ENCODE data around the gene NSA2.

- TF ChIP-seq CTCF (IDR thresholded peaks at IDR 0.05): no peak
- no peak for TF ChIP-seq POLR2A (IDR thresholded peaks at IDR 0.05)
Observed at GRCh38 chr5:74798977-74799911, 32.2 kb downstream of the NSA2 start.

Data from heart left ventricle (tissue), 13 donors.